Measurements from ENCODE around the gene CMTM2.

DNA sequence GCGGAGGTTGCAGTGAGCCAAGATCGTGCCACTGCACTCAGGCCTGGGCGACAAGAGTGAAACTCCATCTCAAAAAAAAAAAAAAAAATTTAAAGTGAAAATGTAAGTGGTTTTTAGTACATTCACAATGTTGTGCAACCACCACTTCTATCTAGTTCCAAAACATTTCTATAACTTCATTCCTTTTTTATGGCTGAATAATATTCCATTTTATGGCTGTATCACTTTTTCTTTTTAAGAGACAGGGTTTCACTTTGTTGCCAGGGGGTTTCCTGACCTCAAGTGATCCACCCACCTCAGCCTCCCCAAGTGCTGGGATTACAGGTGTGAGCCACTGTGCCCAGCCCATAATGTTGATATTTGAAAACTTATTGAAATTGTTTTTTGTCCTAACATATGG lies 13.6 kb downstream of the CMTM2 start:
- TF ChIP-seq, protein P1, sequence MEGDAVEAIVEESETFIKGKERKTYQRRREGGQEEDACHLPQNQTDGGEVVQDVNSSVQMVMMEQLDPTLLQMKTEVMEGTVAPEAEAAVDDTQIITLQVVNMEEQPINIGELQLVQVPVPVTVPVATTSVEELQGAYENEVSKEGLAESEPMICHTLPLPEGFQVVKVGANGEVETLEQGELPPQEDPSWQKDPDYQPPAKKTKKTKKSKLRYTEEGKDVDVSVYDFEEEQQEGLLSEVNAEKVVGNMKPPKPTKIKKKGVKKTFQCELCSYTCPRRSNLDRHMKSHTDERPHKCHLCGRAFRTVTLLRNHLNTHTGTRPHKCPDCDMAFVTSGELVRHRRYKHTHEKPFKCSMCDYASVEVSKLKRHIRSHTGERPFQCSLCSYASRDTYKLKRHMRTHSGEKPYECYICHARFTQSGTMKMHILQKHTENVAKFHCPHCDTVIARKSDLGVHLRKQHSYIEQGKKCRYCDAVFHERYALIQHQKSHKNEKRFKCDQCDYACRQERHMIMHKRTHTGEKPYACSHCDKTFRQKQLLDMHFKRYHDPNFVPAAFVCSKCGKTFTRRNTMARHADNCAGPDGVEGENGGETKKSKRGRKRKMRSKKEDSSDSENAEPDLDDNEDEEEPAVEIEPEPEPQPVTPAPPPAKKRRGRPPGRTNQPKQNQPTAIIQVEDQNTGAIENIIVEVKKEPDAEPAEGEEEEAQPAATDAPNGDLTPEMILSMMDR (IDR thresholded peaks at IDR 0.05), result no peak
- no peak for TF ChIP-seq POLR2AphosphoS5 (IDR thresholded peaks at IDR 0.05; ENCODE audit: low read depth, low read length)

Measured in Panc1 (cell line).